Lung (tissue), 12 donors: Measurements from ENCODE around the gene KCNQ1OT1. TPM values are rescaled to one million over a fixed set of nuclear protein-coding genes. Genes with fewer than 3 reads are reported as not detected.

Experiments
- ATAC-seq: fragments of 200-7000 bp; cut with Tn5 transposase; one replicate; pipeline ENCODE4 v1.9.1; 2020; ENCODE audit warnings: moderate number of reproducible peaks; ENCODE audit not compliant: insufficient read depth, low FRiP score
- DNase-seq, 3 donors: peaks; one replicate each; pipeline ENCODE4 v3.0.0-alpha.2; 2013 to 2017
- H3K27ac ChIP-seq, 2 donors: one replicate each; pipeline ENCODE4 v1.5.1; 2013; ENCODE audit warnings: mild to moderate bottlenecking in 2 of 2, moderate library complexity in 2 of 2, control low read depth in 1 of 2, inconsistent platforms in 1 of 2, low read depth in 1 of 2, low read length in 1 of 2
- H3K27me3 ChIP-seq, 3 donors: one replicate each; pipeline ENCODE4 v1.5.1; 2013; ENCODE audit warnings: low read length in 2 of 3; ENCODE audit not compliant: control insufficient read depth in 3 of 3, insufficient read depth in 3 of 3
- H3K36me3 ChIP-seq, 4 donors: one replicate each; pipeline ENCODE4 v1.5.1; 2013; ENCODE audit warnings: low read length in 4 of 4, mild to moderate bottlenecking in 1 of 4, moderate library complexity in 1 of 4; ENCODE audit not compliant: control insufficient read depth in 4 of 4, insufficient read depth in 4 of 4
- H3K4me1 ChIP-seq, 5 donors: one replicate each; pipeline ENCODE4 v1.5.1; 2013; ENCODE audit warnings: low read length in 5 of 5, mild to moderate bottlenecking in 2 of 5, moderate library complexity in 1 of 5; ENCODE audit not compliant: control insufficient read depth in 5 of 5, insufficient read depth in 5 of 5
- H3K4me3 ChIP-seq: one replicate; pipeline ENCODE4 v1.5.1; 2013; ENCODE audit warnings: mild to moderate bottlenecking, control low read depth, moderate library complexity
- H3K9ac ChIP-seq, 2 donors: one replicate each; pipeline ENCODE4 v1.5.1; 2013; ENCODE audit warnings: low read length in 2 of 2, control low read depth in 1 of 2; ENCODE audit not compliant: insufficient read depth in 1 of 2
- H3K9me3 ChIP-seq, 4 donors: one replicate each; pipeline ENCODE4 v1.5.1; 2013; ENCODE audit warnings: low read length in 3 of 4, mild to moderate bottlenecking in 1 of 4, moderate library complexity in 1 of 4; ENCODE audit not compliant: control insufficient read depth in 4 of 4, insufficient read depth in 3 of 4
- CTCF ChIP-seq: IDR thresholded peaks from 2 replicates; pipeline ENCODE4 v1.5.1; 2012; ENCODE audit warnings: mild to moderate bottlenecking; ENCODE audit errors: control extremely low read depth, extremely low read depth
- WGBS, 2 donors: extraction: QIAGEN DNeasy Blood & Tissue Kit; methylation state at CpG; one replicate each; pipeline ENCODE4 v1.1.7; 2013; 5-methylcytosine and 5-hydroxymethylcytosine counted together
- polyA plus RNA-seq, 2 donors: library from polyadenylated mRNA; stranded (reverse); fragments of 200-250 nt; gene quantifications; one replicate each; pipeline ENCODE4 v1.2.1, GENCODE V29; 2013
- total RNA-seq, 2 donors: library from RNA; depleted of rRNA in 1 of 2; stranded (reverse); fragments of >200 nt in 1 of 2; gene quantifications; one replicate each; pipeline ENCODE4 v1.2.1, GENCODE V29; 2014 to 2021
- donor health status: control.
- donor health status: control.
- donor health status: Bipolar disorder and iron deficiency.
- donor health status: healthy.
- donor health status: DM: yes; HTN: yes; CAD: no.

The KCNQ1OT1 gene
- total and polyA plus RNA-seq, 4 donors: 0.02 to 14.5 (median 1.7) TPM

GRCh38 chr11:2716376-2717095, 16.7 kb upstream of the KCNQ1OT1 start:
- no peak for TF ChIP-seq CTCF
- Histone ChIP-seq H3K27ac (no peak overlapping the region), H3K9me3 (no peaks in the 10 kb centered on the region), H3K4me3 (no peak overlapping the region), H3K4me1 (peaks cover 0 to 22% (median 0%) of the 10 kb centered on the region in 5 donors), H3K36me3 (no peaks in the 10 kb centered on the region), H3K27me3 (no peaks in the 10 kb centered on the region), H3K9ac (no peak overlapping the region)
- WGBS, 2 donors: 87% methylated on average over 14 of the region's 14 CpGs
- ATAC-seq (no peak), DNase-seq (peak; percentile 60 to 83 (median 66))

- TF ChIP-seq CTCF: no peak
- Histone ChIP-seq H3K4me1 (peaks cover 0 to 22% (median 0%) of the 10 kb centered on the region in 5 donors), H3K9ac (no peak overlapping the region), H3K27ac (no peak overlapping the region), H3K27me3 (no peaks in the 10 kb centered on the region), H3K4me3 (no peak overlapping the region), H3K9me3 (no peaks in the 10 kb centered on the region), H3K36me3 (no peaks in the 10 kb centered on the region)
- DNase-seq: no peak
- WGBS, 2 donors: 94 to 96% methylated on average over 15 of the region's 15 CpGs
- ATAC-seq: no peak
Measured at GRCh38 chr11:2715716-2716350, 16.0 kb upstream of the KCNQ1OT1 start.

GRCh38 chr11:2714871-2715270, 15.1 kb upstream of the KCNQ1OT1 start:
- no peak overlapping the region for H3K27ac ChIP-seq
- peaks cover 0 to 24% (median 0%) of the 10 kb centered on the region in 5 donors for H3K4me1 ChIP-seq
- H3K9ac ChIP-seq: no peak overlapping the region
- no peak overlapping the region for H3K4me3 ChIP-seq
- no peaks in the 10 kb centered on the region for H3K36me3 ChIP-seq
- WGBS, 2 donors: 97 to 100% methylated on average over 7 of the region's 7 CpGs
- H3K9me3 ChIP-seq: no peaks in the 10 kb centered on the region
- ATAC-seq: no peak
- no peak for TF ChIP-seq CTCF
- H3K27me3 ChIP-seq: no peaks in the 10 kb centered on the region
- no peak for DNase-seq
